HCT116 (cell line): ENCODE data around the gene TMEM87A. TPM values are rescaled to one million over a fixed set of nuclear protein-coding genes. Genes with fewer than 3 reads are reported as not detected.

Experiments
- ATAC-seq: fragments of 200-7000 bp; cut with Tn5 transposase; 2 replicates; pipeline ENCODE4 v1.9.1; 2020; ENCODE audit warnings: mild to moderate bottlenecking, moderate library complexity
- BruUV-seq: library from RNA; stranded (reverse); fragments of 400-500 nt; replicated peaks from 2 replicates; lab custom pipeline; 2021; lab: Mats Ljungman, UMichigan
- CTCF ChIA-PET: fragments of 300-600 bp; sonication (Branson Sonifier 250); formaldehyde crosslinking; loops from one replicate; lab custom pipeline; 2021; ENCODE audit warnings: antibody characterized with exemption; lab: Charles Lee
- POLR2A ChIA-PET: fragments of 300-600, 350-600 bp; sonication (Branson Sonifier 250); formaldehyde crosslinking; loops from one replicate; lab custom pipeline; 2021; ENCODE audit warnings: antibody characterized with exemption; lab: Charles Lee
- RAD21 ChIA-PET, 2 experiments: fragments of 300-600 bp; sonication (Branson Sonifier 250); formaldehyde crosslinking; loops; one replicate each; lab custom pipeline; 2023; ENCODE audit warnings: low total read pairs in 2 of 2; ENCODE audit not compliant: uncharacterized antibody in 2 of 2, unreplicated experiment in 2 of 2, low non-redundant PET in 1 of 2; lab: Charles Lee
- DNase-seq: peaks from one replicate; pipeline ENCODE4 v3.0.0-alpha.2; 2010; ENCODE audit warnings: low read depth, low spot score
- H2AFZ ChIP-seq: fragments of 200-600 bp; shearing (Covaris generic), sonication (generic); 2 replicates; pipeline ENCODE4 v1.6.1; 2017; ENCODE audit warnings: low read depth, mixed run types, mixed read lengths, antibody characterized with exemption, low read length; ENCODE audit not compliant: poor library complexity, severe bottlenecking
- H3K27ac ChIP-seq: 2 replicates; pipeline ENCODE4 v1.5.1; 2012; ENCODE audit warnings: low read depth, low read length
- H3K27me3 ChIP-seq: fragments of 200-600 bp; sonication (generic); 2 replicates; pipeline ENCODE4 v1.6.1; 2016; ENCODE audit warnings: mixed run types, low read length, mixed read lengths; ENCODE audit not compliant: insufficient read depth
- H3K36me3 ChIP-seq, 2 experiments: fragments of 200-500 bp in 1 of 2; fragments of 200-600 bp in 1 of 2; sonication (Bioruptor generic) in 1 of 2; sonication (generic) in 1 of 2; 2 replicates each; pipeline versions ENCODE4 v1.5.1 to v1.6.1; 2014 to 2016; ENCODE audit warnings: low read length in 2 of 2, inconsistent platforms in 1 of 2, mixed read lengths in 1 of 2, mixed run types in 1 of 2; ENCODE audit not compliant: insufficient read depth in 2 of 2, control insufficient read depth in 1 of 2
- H3K4me1 ChIP-seq, 2 experiments: fragments of 200-600 bp in 1 of 2; sonication (generic) in 1 of 2; 2 replicates each; pipeline versions ENCODE4 v1.5.1 to v1.6.1; 2012 to 2017; ENCODE audit warnings: low read length in 2 of 2, inconsistent platforms in 1 of 2, mild to moderate bottlenecking in 1 of 2, mixed read lengths in 1 of 2, mixed run types in 1 of 2, moderate library complexity in 1 of 2; ENCODE audit not compliant: insufficient read depth in 2 of 2, control insufficient read depth in 1 of 2
- H3K4me2 ChIP-seq: fragments of 200-600 bp; sonication (generic); 2 replicates; pipeline ENCODE4 v1.6.1; 2017; ENCODE audit warnings: mixed run types, low read length, mixed read lengths
- H3K4me3 ChIP-seq, 2 experiments: fragments of 200-600 bp in 1 of 2; sonication (generic) in 1 of 2; replicated peaks in 1 of 2; 2 replicates each; pipeline ENCODE4 v1.5.1; 2011 to 2016; ENCODE audit warnings: low read length in 2 of 2, control low read depth in 1 of 2, low read depth in 1 of 2, mild to moderate bottlenecking in 1 of 2, mixed read lengths in 1 of 2, mixed run types in 1 of 2
- H3K79me2 ChIP-seq: fragments of 200-600 bp; sonication (generic); 2 replicates; pipeline ENCODE4 v1.6.1; 2017; ENCODE audit warnings: mild to moderate bottlenecking, mixed run types, low read length, moderate library complexity, mixed read lengths; ENCODE audit not compliant: insufficient read depth
- H3K9ac ChIP-seq: fragments of 200-600 bp; sonication (generic); 2 replicates; pipeline ENCODE4 v1.6.1; 2016; ENCODE audit warnings: low read length, mixed read lengths
- H3K9me2 ChIP-seq: fragments of 200-600 bp; sonication (generic), shearing (Covaris generic); 2 replicates; pipeline ENCODE4 v1.6.1; 2017; ENCODE audit warnings: mixed run types, mild to moderate bottlenecking, moderate library complexity; ENCODE audit not compliant: insufficient read depth
- H3K9me3 ChIP-seq, 2 experiments: fragments of 200-500 bp in 1 of 2; fragments of 200-600 bp in 1 of 2; sonication (Bioruptor generic) in 1 of 2; sonication (generic) in 1 of 2; 2 replicates each; pipeline ENCODE4 v1.6.1; 2014 to 2017; ENCODE audit warnings: low read length in 2 of 2, mixed read lengths in 2 of 2, inconsistent platforms in 1 of 2, low read depth in 1 of 2, mild to moderate bottlenecking in 1 of 2, mixed run types in 1 of 2, moderate library complexity in 1 of 2; ENCODE audit not compliant: control insufficient read depth in 1 of 2, insufficient read depth in 1 of 2
- H4K20me1 ChIP-seq: fragments of 200-600 bp; sonication (generic), shearing (Covaris generic); 2 replicates; pipeline ENCODE4 v1.6.1; 2017; ENCODE audit warnings: mixed run types, mild to moderate bottlenecking, moderate library complexity; ENCODE audit not compliant: insufficient read depth
- CBX3 ChIP-seq: IDR thresholded peaks from 2 replicates; pipeline ENCODE4 v1.6.1; 2012; ENCODE audit warnings: low read depth
- EZH2 ChIP-seq: fragments of 200-600 bp; sonication (generic); IDR thresholded peaks from 2 replicates; pipeline ENCODE4 v1.6.1; 2017; ENCODE audit warnings: antibody characterized with exemption, mixed run types
- EZH2phosphoT487 ChIP-seq: fragments of 200-600 bp; IDR thresholded peaks from 2 replicates; pipeline ENCODE4 v1.6.1; 2018; ENCODE audit warnings: antibody characterized with exemption, borderline replicate concordance
- POLR2AphosphoS5 ChIP-seq: IDR thresholded peaks from 2 replicates; pipeline ENCODE4 v1.6.1; 2011; ENCODE audit warnings: mild to moderate bottlenecking, low read depth, low read length, moderate library complexity
- SIN3A ChIP-seq: IDR thresholded peaks from 2 replicates; pipeline ENCODE4 v1.6.1; 2012; ENCODE audit warnings: low read depth
- YY1 ChIP-seq: IDR thresholded peaks from 2 replicates; pipeline ENCODE4 v1.6.1; 2011; ENCODE audit warnings: low read length, low read depth, moderate library complexity, mild to moderate bottlenecking; ENCODE audit not compliant: insufficient replicate concordance; ENCODE audit errors: extremely low read depth
- intact Hi-C: fragments of 100-400 bp; cut with micrococcal nuclease; formaldehyde crosslinking; loops from 2 replicates; pipeline ENCODE4 v1.10.0; 2022
- total RNA-seq: library from RNA; stranded (reverse); gene quantifications from one replicate; pipeline ENCODE4 v1.2.1, GENCODE V29; 2021; ENCODE audit not compliant: unreplicated experiment
- TF ChIP-seq, protein P1 (sequence below): IDR thresholded peaks from 2 replicates; pipeline ENCODE4 v1.6.1; 2011; ENCODE audit warnings: mild to moderate bottlenecking, low read length, moderate library complexity; ENCODE audit not compliant: insufficient replicate concordance; ENCODE audit errors: extremely low read depth

Gene TMEM87A
- total RNA-seq, 1 experiment from 2014 or later, result 44.0 TPM

DNA sequence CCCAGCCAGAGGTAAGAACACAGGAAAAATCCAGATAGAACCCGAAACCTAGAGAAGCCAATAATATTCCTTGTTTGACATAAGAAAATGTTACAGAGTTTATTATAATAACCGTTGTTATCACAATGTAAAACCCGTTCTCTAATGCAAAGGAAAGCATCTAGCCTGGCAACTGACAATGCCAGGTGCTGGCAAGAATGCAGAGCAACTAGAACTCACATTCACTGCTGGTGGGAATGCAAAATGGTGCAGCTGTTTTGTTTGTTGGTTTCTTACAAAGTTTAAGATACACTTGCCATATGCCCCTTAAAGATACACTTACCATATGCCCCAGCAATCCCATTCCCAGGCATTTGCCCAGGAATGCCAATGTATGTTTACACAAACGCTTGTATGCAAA lies 88.5 kb downstream of the TMEM87A start:
- Histone ChIP-seq H2AFZ (no peak overlapping the region), H3K4me3 (no peak overlapping the region), H3K27me3 (no peaks in the 10 kb centered on the region), H3K36me3 (peaks cover 11 to 23% of the 10 kb centered on the region in 2 experiments; a peak in 3 of 4 replicates), H3K9me3 (no peaks in the 10 kb centered on the region), H3K4me1 (no peaks in the 10 kb centered on the region), H3K4me2 (no peak overlapping the region), H4K20me1 (no peaks in the 10 kb centered on the region), H3K79me2 (no peaks in the 10 kb centered on the region), H3K9me2 (no peaks in the 10 kb centered on the region), H3K9ac (no peak overlapping the region), H3K27ac (no peak overlapping the region)
- DNase-seq (no peak), ATAC-seq (no peak)
- BruUV-seq, result no TSS peak
- RAD21 ChIA-PET, result no interaction called here
- POLR2A ChIA-PET, result no interaction called here
- TF ChIP-seq YY1 (no peak), EZH2 (no peak)
- CTCF ChIA-PET, result no interaction called here
- intact Hi-C loops, result no loop called here

DNA sequence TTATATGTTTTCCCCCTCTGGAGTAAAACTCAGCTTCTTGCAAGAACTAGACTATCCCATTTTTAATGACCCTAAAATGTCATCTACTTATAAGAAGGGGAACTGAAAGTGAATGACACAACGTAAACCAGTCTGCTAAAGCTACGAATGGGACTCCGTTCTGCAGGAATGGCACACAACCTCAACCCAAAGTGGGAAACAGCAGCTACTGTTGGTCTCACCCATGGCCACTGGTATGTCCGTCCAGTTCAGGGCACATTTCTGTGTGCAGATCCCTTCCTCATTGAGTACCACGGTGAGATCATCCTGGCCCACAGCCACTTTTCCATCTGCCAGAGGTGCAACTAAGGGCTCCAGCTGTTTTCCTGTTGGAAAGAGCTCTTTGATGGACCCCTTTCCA lies 88.9 kb downstream of the TMEM87A start:
- Histone ChIP-seq H2AFZ (no peak overlapping the region), H3K27ac (no peak overlapping the region), H3K4me2 (no peak overlapping the region), H3K9me2 (no peaks in the 10 kb centered on the region), H3K4me1 (no peaks in the 10 kb centered on the region), H3K36me3 (peaks cover 11 to 23% of the 10 kb centered on the region in 2 experiments; a peak in 3 of 4 replicates), H4K20me1 (no peaks in the 10 kb centered on the region), H3K79me2 (no peaks in the 10 kb centered on the region), H3K9ac (no peak overlapping the region), H3K4me3 (no peak overlapping the region), H3K9me3 (no peaks in the 10 kb centered on the region), H3K27me3 (no peaks in the 10 kb centered on the region)
- ATAC-seq (no peak), DNase-seq (no peak)
- RAD21 ChIA-PET, result no interaction called here
- no TSS peak for BruUV-seq
- CTCF ChIA-PET, result no interaction called here
- intact Hi-C loops, result no loop called here
- TF ChIP-seq EZH2phosphoT487 (no peak), CBX3 (no peak), SIN3A (no peak), POLR2AphosphoS5 (no peak), EZH2 (no peak)
- TF ChIP-seq, protein P1, sequence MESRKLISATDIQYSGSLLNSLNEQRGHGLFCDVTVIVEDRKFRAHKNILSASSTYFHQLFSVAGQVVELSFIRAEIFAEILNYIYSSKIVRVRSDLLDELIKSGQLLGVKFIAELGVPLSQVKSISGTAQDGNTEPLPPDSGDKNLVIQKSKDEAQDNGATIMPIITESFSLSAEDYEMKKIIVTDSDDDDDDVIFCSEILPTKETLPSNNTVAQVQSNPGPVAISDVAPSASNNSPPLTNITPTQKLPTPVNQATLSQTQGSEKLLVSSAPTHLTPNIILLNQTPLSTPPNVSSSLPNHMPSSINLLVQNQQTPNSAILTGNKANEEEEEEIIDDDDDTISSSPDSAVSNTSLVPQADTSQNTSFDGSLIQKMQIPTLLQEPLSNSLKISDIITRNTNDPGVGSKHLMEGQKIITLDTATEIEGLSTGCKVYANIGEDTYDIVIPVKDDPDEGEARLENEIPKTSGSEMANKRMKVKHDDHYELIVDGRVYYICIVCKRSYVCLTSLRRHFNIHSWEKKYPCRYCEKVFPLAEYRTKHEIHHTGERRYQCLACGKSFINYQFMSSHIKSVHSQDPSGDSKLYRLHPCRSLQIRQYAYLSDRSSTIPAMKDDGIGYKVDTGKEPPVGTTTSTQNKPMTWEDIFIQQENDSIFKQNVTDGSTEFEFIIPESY, result no peak
- POLR2A ChIA-PET, result no interaction called here
